DND-41 (cell line): ENCODE measurements around the gene PI4K2B.

Source experiments
- EZH2 ChIP-seq: IDR thresholded peaks from 3 replicates; pipeline ENCODE4 v1.6.1; 2012; ENCODE audit warnings: borderline replicate concordance, low read depth, mild to moderate bottlenecking, moderate library complexity, low read length, inconsistent platforms; ENCODE audit not compliant: severe bottlenecking
- TF ChIP-seq, protein P1 (sequence below): IDR thresholded peaks from 2 replicates; pipeline ENCODE4 v1.5.1; 2012; ENCODE audit warnings: borderline replicate concordance, low read length, moderate library complexity, mild to moderate bottlenecking; ENCODE audit not compliant: poor library complexity, severe bottlenecking; ENCODE audit errors: extremely low read depth

- no peak for TF ChIP-seq EZH2
- TF ChIP-seq, protein P1, sequence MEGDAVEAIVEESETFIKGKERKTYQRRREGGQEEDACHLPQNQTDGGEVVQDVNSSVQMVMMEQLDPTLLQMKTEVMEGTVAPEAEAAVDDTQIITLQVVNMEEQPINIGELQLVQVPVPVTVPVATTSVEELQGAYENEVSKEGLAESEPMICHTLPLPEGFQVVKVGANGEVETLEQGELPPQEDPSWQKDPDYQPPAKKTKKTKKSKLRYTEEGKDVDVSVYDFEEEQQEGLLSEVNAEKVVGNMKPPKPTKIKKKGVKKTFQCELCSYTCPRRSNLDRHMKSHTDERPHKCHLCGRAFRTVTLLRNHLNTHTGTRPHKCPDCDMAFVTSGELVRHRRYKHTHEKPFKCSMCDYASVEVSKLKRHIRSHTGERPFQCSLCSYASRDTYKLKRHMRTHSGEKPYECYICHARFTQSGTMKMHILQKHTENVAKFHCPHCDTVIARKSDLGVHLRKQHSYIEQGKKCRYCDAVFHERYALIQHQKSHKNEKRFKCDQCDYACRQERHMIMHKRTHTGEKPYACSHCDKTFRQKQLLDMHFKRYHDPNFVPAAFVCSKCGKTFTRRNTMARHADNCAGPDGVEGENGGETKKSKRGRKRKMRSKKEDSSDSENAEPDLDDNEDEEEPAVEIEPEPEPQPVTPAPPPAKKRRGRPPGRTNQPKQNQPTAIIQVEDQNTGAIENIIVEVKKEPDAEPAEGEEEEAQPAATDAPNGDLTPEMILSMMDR, result no peak
Measured at GRCh38 chr4:25306518-25307057, 72.8 kb downstream of the PI4K2B start.
